Retinal pigment epithelial cell (primary cell): ENCODE data around the gene MVP.
"Not testable (repeated sequence)": the region's sequence is repeated elsewhere in the genome, so short reads cannot be mapped to it uniquely, and the experiment has no call there.

ENCODE experiments used
- DNase-seq: peaks from one replicate; pipeline ENCODE4 v3.0.0-alpha.2; 2010; ENCODE audit warnings: low read depth
- H3K4me3 ChIP-seq: 2 replicates; pipeline ENCODE4 v1.5.1; 2011; ENCODE audit warnings: mild to moderate bottlenecking, low read length, control low read depth, moderate library complexity
- TF ChIP-seq, protein P1 (sequence below): conservative IDR thresholded peaks from 2 replicates; pipeline ENCODE4 v1.5.1; 2011; ENCODE audit warnings: low read depth, low read length, control low read depth, inconsistent platforms

Gene MVP

DNA sequence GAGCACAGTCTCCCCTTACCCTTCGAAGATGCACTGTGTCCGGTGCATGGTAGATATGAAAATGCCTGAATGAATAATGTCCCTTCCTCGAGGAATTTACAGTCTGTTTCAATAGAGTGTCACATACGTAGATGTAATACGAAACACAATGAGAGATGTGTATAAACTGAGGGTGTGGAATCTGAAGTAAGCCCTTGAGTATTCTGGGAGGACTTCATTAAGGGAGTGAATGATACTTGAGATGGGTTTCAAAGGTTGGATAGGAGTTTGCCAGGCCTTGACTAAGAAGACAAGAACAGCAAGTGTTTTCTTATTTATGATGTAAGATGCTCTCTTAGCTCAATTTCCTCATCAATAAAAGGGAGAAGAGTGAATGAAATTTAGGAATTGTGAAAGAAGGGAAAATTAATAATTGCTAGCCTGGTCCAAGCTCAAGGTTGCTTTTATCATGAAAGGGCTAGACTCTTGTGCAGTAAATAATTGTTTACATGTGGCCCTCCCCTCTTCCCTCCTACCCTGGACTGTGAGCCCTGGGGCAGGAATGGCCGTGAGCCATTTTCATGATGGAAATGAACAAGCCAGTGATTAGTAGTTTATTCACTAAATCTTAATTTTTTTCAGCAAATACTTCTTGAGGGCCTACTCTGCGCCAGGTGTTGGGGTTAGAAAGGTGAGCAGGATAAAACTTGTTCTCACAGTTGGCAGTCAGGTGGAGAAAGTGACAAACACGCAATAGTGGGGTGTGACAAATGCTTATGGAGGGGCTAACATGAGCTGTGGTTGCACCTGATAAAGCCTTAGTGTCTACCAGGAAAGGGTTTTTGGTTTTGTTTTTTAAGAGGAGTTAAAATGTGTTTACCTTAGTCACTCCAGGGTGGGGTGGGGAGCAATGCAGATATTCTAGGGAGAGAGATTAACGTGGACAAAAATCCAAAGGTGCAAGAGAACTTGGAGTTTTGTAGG, 28.1 kb upstream of the MVP start:
- TF ChIP-seq, protein P1, sequence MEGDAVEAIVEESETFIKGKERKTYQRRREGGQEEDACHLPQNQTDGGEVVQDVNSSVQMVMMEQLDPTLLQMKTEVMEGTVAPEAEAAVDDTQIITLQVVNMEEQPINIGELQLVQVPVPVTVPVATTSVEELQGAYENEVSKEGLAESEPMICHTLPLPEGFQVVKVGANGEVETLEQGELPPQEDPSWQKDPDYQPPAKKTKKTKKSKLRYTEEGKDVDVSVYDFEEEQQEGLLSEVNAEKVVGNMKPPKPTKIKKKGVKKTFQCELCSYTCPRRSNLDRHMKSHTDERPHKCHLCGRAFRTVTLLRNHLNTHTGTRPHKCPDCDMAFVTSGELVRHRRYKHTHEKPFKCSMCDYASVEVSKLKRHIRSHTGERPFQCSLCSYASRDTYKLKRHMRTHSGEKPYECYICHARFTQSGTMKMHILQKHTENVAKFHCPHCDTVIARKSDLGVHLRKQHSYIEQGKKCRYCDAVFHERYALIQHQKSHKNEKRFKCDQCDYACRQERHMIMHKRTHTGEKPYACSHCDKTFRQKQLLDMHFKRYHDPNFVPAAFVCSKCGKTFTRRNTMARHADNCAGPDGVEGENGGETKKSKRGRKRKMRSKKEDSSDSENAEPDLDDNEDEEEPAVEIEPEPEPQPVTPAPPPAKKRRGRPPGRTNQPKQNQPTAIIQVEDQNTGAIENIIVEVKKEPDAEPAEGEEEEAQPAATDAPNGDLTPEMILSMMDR, result no peak
- H3K4me3 ChIP-seq, result peak overlapping the region; percentile 97
- DNase-seq, result no peak

DNA sequence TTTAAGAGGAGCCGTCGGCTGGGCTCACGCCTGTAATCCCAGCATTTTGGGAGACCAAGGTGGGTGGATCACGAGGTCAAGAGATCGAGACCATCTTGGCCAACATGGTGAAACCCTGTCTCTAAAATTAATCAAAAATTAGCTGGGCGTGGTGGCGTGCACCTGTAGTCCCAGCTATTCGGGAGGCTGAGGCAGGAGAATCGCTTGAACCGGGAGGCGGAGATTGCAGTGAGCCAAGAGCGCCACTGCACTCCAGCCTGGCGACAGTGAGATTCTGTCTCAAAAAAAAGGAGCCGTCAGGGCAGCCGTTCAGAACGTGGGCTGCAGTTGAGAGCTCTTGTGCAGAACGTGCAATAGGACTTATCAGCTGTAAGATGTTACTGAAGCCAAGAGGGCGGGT, 27.1 kb upstream of the MVP start:
- DNase-seq, H3K4me3 ChIP-seq: not testable (repeated sequence)

DNA sequence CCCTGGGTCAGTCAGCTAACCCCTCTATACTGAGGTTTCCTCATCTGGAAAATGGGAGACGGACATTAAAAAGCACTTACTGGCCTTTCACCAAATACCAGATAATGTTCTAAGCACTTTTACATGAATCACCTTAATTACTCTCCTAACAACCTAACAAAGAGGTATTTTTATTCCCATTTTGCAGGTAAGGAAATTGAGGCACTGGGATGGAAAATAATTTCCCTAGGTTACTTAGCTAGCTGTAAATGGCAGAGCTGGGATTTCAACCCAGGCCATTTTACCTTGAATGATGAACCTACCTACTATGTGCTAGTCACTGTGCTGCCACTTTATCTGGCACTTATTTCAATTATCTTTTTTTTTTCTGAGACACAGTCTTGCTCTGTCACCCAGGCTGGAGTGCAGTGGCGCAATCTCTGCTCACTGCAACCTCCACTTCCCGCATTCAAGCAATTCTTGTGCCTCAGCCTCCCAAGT, 26.0 kb upstream of the MVP start:
- DNase-seq, result no peak
- TF ChIP-seq, protein P1, result no peak
- H3K4me3 ChIP-seq, result no peak overlapping the region

DNA sequence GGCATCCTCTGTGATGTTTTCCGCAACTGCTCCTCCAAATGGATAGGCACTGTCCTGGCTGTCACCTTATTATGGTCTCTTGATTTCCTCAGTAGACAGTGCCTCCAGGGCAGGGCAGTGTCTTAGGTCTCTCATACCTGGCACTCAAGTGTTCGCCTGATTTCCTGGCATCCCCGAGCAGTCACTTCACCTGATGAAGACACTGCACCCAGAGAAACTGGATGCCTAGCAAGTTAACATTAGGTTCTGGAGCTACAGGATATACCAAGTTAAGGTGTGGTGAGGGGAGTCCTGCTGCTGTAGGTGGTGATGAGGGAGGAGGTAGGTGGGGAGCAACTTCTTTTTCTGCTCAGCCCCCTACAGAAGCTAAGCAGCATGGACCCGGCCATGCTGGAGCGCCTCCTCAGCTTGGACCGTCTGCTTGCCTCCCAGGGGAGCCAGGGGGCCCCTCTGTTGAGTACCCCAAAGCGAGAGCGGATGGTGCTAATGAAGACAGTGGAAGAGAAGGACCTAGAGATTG, 17.8 kb upstream of the MVP start:
- TF ChIP-seq, protein P1, result no peak
- H3K4me3 ChIP-seq, result no peak overlapping the region
- DNase-seq, result no peak

DNA sequence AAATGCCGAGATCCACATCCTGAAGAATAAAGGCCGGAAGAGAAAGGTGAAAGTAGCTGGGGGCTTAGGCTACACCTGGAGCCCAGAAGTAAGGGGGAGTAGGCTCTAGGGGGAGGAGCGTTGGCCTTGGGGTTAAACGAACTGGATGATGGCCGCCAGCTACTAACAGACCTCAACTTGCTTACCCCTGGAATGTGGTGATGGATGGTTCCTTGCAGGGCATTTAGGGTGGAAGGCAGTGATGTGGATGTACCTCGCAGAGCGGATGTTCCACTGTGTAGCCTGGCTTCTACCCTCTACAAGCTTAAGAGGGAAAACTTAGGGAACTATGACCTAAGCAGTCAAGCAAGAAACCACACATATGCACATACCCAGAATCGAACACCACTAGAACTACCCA, 16.2 kb upstream of the MVP start:
- H3K4me3 ChIP-seq, result no peak overlapping the region
- TF ChIP-seq, protein P1, result no peak
- no peak for DNase-seq

DNA sequence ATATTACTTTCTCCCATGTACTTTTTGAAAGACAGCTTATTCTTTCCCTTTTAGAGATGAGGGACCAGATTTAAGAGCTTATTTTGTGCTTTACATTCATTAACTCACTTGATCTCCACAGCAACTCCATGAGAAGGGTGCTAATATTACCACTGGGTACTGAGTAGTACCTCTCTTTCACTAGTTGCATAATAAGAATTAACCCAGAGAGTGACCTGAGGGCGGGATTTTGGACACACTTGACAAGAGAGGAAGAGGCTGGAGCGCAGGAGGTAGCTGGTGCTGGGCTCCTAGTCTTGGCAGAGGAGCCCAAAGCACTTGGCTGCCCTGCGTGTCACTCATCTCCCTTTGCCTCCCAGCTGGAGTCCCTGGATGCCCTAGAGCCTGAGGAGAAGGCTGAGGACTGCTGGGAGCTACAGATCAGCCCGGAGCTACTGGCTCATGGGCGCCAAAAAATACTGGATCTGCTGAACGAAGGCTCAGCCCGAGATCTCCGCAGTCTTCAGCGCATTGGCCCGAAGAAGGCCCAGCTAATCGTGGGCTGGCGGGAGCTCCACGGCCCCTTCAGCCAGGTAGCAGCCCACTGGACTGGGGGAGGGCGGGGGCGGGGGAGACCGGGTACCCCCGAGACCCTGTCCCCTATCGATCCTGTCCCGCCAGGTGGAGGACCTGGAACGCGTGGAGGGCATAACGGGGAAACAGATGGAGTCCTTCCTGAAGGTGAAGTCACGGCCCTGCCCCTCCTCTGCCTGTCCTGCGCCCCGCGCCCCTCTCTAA, 15.6 kb upstream of the MVP start:
- no peak for DNase-seq
- TF ChIP-seq, protein P1, result no peak
- peak overlapping the region; percentile 79 for H3K4me3 ChIP-seq
